ENCODE measurements around the gene CHRNB1. TPM values are rescaled to one million over a fixed set of nuclear protein-coding genes. Genes with fewer than 3 reads are reported as not detected.
A peak's percentile ranks its signal among the peaks of the same experiment; 100 is the strongest.
"Not testable (repeated sequence)": the region's sequence is repeated elsewhere in the genome, so short reads cannot be mapped to it uniquely, and the experiment has no call there.

The CHRNB1 gene
- total RNA-seq, 1 donor from 2014 or later: 7.5 TPM

GRCh38 chr17:7471729-7472128 is 26.9 kb downstream of the CHRNB1 start:
- no peaks in the 10 kb centered on the region for H3K9me3 Mint-ChIP-seq
- peaks cover 8% of the 10 kb centered on the region for H3K36me3 Mint-ChIP-seq
- H3K27ac ChIP-seq: no peak overlapping the region
- no peaks in the 10 kb centered on the region for H3K36me3 ChIP-seq
- no peaks in the 10 kb centered on the region for H3K27me3 ChIP-seq
- H3K9ac ChIP-seq: no peak overlapping the region
- no peaks in the 10 kb centered on the region for H3F3A ChIP-seq (ENCODE audit: low read depth)
- peaks cover 28% of the 10 kb centered on the region for H3K4me1 Mint-ChIP-seq
- no peak overlapping the region for H3K27ac Mint-ChIP-seq
- H3K4me3 Mint-ChIP-seq: no peak overlapping the region
- H3K4me2 ChIP-seq: no peak overlapping the region
- no peak overlapping the region for H3K4me3 ChIP-seq
- DNase-seq (ENCODE audit: low spot score): no peak
- H4K20me1 ChIP-seq (ENCODE audit: low read depth): peaks cover 33% of the 10 kb centered on the region
- H3K27me3 Mint-ChIP-seq (ENCODE audit: insufficient read depth, low read depth): peaks cover 7% of the 10 kb centered on the region
- peaks cover 41% of the 10 kb centered on the region for H3K79me2 ChIP-seq (ENCODE audit: low read depth)
- TF ChIP-seq EZH2phosphoT487 (IDR thresholded peaks at IDR 0.05): no peak
- TF ChIP-seq, protein P1, sequence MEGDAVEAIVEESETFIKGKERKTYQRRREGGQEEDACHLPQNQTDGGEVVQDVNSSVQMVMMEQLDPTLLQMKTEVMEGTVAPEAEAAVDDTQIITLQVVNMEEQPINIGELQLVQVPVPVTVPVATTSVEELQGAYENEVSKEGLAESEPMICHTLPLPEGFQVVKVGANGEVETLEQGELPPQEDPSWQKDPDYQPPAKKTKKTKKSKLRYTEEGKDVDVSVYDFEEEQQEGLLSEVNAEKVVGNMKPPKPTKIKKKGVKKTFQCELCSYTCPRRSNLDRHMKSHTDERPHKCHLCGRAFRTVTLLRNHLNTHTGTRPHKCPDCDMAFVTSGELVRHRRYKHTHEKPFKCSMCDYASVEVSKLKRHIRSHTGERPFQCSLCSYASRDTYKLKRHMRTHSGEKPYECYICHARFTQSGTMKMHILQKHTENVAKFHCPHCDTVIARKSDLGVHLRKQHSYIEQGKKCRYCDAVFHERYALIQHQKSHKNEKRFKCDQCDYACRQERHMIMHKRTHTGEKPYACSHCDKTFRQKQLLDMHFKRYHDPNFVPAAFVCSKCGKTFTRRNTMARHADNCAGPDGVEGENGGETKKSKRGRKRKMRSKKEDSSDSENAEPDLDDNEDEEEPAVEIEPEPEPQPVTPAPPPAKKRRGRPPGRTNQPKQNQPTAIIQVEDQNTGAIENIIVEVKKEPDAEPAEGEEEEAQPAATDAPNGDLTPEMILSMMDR (IDR thresholded peaks at IDR 0.05): no peak
- no peak for TF ChIP-seq EZH2 (IDR thresholded peaks at IDR 0.05)
- no peak overlapping the region for H2AFZ ChIP-seq (replicated peaks)
- no peaks in the 10 kb centered on the region for H3K9me3 ChIP-seq (ENCODE audit: low read depth)
- no peaks in the 10 kb centered on the region for H3K4me1 ChIP-seq

DNA sequence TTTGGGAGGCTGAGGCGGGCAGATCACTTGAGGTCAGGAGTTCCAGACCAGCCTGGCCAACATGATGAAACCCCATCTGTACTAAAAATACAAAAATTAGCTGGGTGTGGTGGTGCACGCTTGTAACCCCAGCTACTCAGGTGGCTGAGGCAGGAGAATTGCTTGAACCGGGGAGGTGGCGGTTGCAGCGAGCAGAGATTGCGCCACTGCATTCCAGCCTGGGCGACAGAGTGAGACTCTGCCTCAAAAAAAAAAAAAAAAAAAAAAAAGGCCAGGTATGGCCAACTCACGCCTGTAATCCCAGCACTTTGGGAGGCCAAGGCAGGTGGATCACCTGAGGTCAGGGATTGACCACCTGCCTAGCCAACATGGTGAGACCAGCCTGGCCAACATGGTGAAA is 29.9 kb downstream of the CHRNB1 start:
- H3K4me3 Mint-ChIP-seq; H3K4me1 ChIP-seq; H3K9me3 Mint-ChIP-seq; H2AFZ ChIP-seq (replicated peaks); H3K36me3 Mint-ChIP-seq; H3K36me3 ChIP-seq; H3K4me3 ChIP-seq; H3K9ac ChIP-seq; DNase-seq (ENCODE audit: low spot score); H3K27me3 ChIP-seq; H3K27ac Mint-ChIP-seq; H3K9me3 ChIP-seq (ENCODE audit: low read depth); H3K27ac ChIP-seq; H3K27me3 Mint-ChIP-seq (ENCODE audit: insufficient read depth, low read depth); H3K4me2 ChIP-seq: not testable (repeated sequence)
- Histone ChIP-seq H3K79me2 (ENCODE audit: low read depth) (peaks cover 69% of the 10 kb centered on the region), H4K20me1 (ENCODE audit: low read depth) (peaks cover 29% of the 10 kb centered on the region), H3F3A (ENCODE audit: low read depth) (peaks cover 15% of the 10 kb centered on the region)
- peaks cover 26% of the 10 kb centered on the region for H3K4me1 Mint-ChIP-seq

GRCh38 chr17:7475764-7476422 is 31.0 kb downstream of the CHRNB1 start:
- Mint-ChIP-seq H3K27me3 (ENCODE audit: insufficient read depth, low read depth) (peaks cover 10% of the 10 kb centered on the region), H3K4me1 (peaks cover 35% of the 10 kb centered on the region), H3K9me3 (no peaks in the 10 kb centered on the region), H3K27ac (peak overlapping the region; percentile 73), H3K36me3 (peaks cover 7% of the 10 kb centered on the region), H3K4me3 (peak overlapping the region; percentile 11)
- Histone ChIP-seq H3K9ac (no peak overlapping the region), H3K4me2 (no peak overlapping the region), H2AFZ (replicated peaks) (no peak overlapping the region), H3K36me3 (no peaks in the 10 kb centered on the region), H3K9me3 (ENCODE audit: low read depth) (no peaks in the 10 kb centered on the region), H4K20me1 (ENCODE audit: low read depth) (peaks cover 29% of the 10 kb centered on the region), H3F3A (ENCODE audit: low read depth) (peaks cover 24% of the 10 kb centered on the region), H3K4me3 (no peak overlapping the region), H3K27me3 (no peaks in the 10 kb centered on the region), H3K27ac (no peak overlapping the region), H3K4me1 (peaks cover 10% of the 10 kb centered on the region), H3K79me2 (ENCODE audit: low read depth) (peaks cover 78% of the 10 kb centered on the region)
- no peak for TF ChIP-seq EZH2phosphoT487 (IDR thresholded peaks at IDR 0.05)
- TF ChIP-seq, protein P1 (IDR thresholded peaks at IDR 0.05): no peak
- no peak for TF ChIP-seq EZH2 (IDR thresholded peaks at IDR 0.05)
- no peak for DNase-seq (ENCODE audit: low spot score)

GRCh38 chr17:7476494-7476893 is 31.6 kb downstream of the CHRNB1 start:
- no peak for DNase-seq (ENCODE audit: low spot score)
- Histone ChIP-seq H4K20me1 (ENCODE audit: low read depth) (peaks cover 29% of the 10 kb centered on the region), H3K4me1 (peaks cover 15% of the 10 kb centered on the region), H3F3A (ENCODE audit: low read depth) (peaks cover 24% of the 10 kb centered on the region), H2AFZ (replicated peaks) (no peak overlapping the region), H3K27ac (no peak overlapping the region), H3K27me3 (no peaks in the 10 kb centered on the region), H3K36me3 (no peaks in the 10 kb centered on the region), H3K9me3 (ENCODE audit: low read depth) (no peaks in the 10 kb centered on the region), H3K79me2 (ENCODE audit: low read depth) (peaks cover 73% of the 10 kb centered on the region), H3K9ac (no peak overlapping the region), H3K4me3 (no peak overlapping the region), H3K4me2 (no peak overlapping the region)
- Mint-ChIP-seq H3K4me3 (peak overlapping the region; percentile 11), H3K27ac (peak overlapping the region; percentile 73), H3K4me1 (peaks cover 40% of the 10 kb centered on the region), H3K36me3 (peaks cover 7% of the 10 kb centered on the region), H3K27me3 (ENCODE audit: insufficient read depth, low read depth) (peaks cover 10% of the 10 kb centered on the region), H3K9me3 (no peaks in the 10 kb centered on the region)
- TF ChIP-seq EZH2phosphoT487 (IDR thresholded peaks at IDR 0.05): no peak
- no peak for TF ChIP-seq EZH2 (IDR thresholded peaks at IDR 0.05)
- TF ChIP-seq, protein P1 (IDR thresholded peaks at IDR 0.05): no peak
